Measurements from ENCODE around the gene IL7R. TPM values are rescaled to one million over a fixed set of nuclear protein-coding genes. Genes with fewer than 3 reads are reported as not detected.
A peak's percentile ranks its signal among the peaks of the same experiment; 100 is the strongest.

Gene IL7R
- total and polyA plus RNA-seq, 10 of the 15 experiments (the other 5 are each of a cell fraction or from before 2014, with no cell fraction given) = 0.40 to 21.1 (median 0.85) TPM

DNA sequence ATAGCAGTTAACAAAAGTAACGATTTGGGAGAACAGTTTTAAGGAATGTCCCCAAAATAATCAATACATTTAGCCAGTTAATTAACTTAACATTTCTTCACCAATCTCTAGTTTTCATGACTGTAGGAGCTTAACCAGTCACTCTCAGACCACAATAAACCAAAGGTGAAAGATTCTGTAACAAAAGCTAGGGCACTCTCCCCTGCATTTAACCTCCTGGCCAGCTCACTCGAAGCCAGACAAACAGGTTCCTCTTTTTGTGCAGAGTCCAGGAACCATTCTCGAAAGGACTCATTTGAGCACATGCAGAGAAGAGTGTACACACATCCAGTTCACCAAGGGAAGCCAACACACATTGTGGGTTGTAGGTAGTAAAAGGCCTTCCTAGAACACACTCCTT, 6.5 kb downstream of the IL7R start (continued):
- TF ChIP-seq, protein P1, sequence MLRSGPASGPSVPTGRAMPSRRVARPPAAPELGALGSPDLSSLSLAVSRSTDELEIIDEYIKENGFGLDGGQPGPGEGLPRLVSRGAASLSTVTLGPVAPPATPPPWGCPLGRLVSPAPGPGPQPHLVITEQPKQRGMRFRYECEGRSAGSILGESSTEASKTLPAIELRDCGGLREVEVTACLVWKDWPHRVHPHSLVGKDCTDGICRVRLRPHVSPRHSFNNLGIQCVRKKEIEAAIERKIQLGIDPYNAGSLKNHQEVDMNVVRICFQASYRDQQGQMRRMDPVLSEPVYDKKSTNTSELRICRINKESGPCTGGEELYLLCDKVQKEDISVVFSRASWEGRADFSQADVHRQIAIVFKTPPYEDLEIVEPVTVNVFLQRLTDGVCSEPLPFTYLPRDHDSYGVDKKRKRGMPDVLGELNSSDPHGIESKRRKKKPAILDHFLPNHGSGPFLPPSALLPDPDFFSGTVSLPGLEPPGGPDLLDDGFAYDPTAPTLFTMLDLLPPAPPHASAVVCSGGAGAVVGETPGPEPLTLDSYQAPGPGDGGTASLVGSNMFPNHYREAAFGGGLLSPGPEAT (IDR thresholded peaks at IDR 0.05; ENCODE audit: low read depth) = peak; percentile 36; the same call in 1 of the 2 replicates
- TF ChIP-seq CREM (IDR thresholded peaks at IDR 0.05; ENCODE audit: low read depth) = no peak
- TF ChIP-seq RBBP5 (conservative IDR thresholded peaks at IDR 0.05) = no peak
- TF ChIP-seq NR2F1 (conservative IDR thresholded peaks at IDR 0.05) = peak; percentile 84
- no peak for TF ChIP-seq SMARCA5 (IDR thresholded peaks at IDR 0.05)
- peak; percentile 37; the same call in 1 of the 2 replicates for TF ChIP-seq IKZF1 (conservative IDR thresholded peaks at IDR 0.05)
- TF ChIP-seq ZNF207 (IDR thresholded peaks at IDR 0.05; ENCODE audit: borderline replicate concordance) = no peak
- TF ChIP-seq BCL11A (IDR thresholded peaks at IDR 0.05; ENCODE audit: low read depth, low read length) = 0 out of 2 replicates have a peak, but pooled peaks have one; percentile 12
- TF ChIP-seq, protein P2, sequence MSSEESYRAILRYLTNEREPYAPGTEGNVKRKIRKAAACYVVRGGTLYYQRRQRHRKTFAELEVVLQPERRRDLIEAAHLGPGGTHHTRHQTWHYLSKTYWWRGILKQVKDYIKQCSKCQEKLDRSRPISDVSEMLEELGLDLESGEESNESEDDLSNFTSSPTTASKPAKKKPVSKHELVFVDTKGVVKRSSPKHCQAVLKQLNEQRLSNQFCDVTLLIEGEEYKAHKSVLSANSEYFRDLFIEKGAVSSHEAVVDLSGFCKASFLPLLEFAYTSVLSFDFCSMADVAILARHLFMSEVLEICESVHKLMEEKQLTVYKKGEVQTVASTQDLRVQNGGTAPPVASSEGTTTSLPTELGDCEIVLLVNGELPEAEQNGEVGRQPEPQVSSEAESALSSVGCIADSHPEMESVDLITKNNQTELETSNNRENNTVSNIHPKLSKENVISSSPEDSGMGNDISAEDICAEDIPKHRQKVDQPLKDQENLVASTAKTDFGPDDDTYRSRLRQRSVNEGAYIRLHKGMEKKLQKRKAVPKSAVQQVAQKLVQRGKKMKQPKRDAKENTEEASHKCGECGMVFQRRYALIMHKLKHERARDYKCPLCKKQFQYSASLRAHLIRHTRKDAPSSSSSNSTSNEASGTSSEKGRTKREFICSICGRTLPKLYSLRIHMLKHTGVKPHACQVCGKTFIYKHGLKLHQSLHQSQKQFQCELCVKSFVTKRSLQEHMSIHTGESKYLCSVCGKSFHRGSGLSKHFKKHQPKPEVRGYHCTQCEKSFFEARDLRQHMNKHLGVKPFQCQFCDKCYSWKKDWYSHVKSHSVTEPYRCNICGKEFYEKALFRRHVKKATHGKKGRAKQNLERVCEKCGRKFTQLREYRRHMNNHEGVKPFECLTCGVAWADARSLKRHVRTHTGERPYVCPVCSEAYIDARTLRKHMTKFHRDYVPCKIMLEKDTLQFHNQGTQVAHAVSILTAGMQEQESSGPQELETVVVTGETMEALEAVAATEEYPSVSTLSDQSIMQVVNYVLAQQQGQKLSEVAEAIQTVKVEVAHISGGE (CRISPR knock-in tag; IDR thresholded peaks at IDR 0.05) = no peak
- TF ChIP-seq MXI1 (IDR thresholded peaks at IDR 0.05; ENCODE audit: low read depth, low read length) = no peak
- no peak for TF ChIP-seq TBL1XR1 (IDR thresholded peaks at IDR 0.05; ENCODE audit: low read depth, low read length)
- TF ChIP-seq CREB1 (IDR thresholded peaks at IDR 0.05; ENCODE audit: low read depth) = no peak
- TF ChIP-seq EZH2 (IDR thresholded peaks at IDR 0.05; ENCODE audit: borderline replicate concordance, control insufficient read depth, low read depth, low read length) = no peak
- peak; percentile 25; the same call in 1 of the 2 replicates for TF ChIP-seq SPI1 (IDR thresholded peaks at IDR 0.05; ENCODE audit: borderline replicate concordance, insufficient read depth, low read depth, low read length)
- TF ChIP-seq SREBF2 (IDR thresholded peaks at IDR 0.05; ENCODE audit: low read length) = no peak
- TF ChIP-seq NBN (IDR thresholded peaks at IDR 0.05) = no peak
- no peak for TF ChIP-seq RB1 (IDR thresholded peaks at IDR 0.05; ENCODE audit: borderline replicate concordance)
- peak in 1 of 2 experiments; percentile 52; a peak in 3 of 4 replicates for TF ChIP-seq IKZF2 (IDR thresholded peaks at IDR 0.05)
- TF ChIP-seq, protein P3, sequence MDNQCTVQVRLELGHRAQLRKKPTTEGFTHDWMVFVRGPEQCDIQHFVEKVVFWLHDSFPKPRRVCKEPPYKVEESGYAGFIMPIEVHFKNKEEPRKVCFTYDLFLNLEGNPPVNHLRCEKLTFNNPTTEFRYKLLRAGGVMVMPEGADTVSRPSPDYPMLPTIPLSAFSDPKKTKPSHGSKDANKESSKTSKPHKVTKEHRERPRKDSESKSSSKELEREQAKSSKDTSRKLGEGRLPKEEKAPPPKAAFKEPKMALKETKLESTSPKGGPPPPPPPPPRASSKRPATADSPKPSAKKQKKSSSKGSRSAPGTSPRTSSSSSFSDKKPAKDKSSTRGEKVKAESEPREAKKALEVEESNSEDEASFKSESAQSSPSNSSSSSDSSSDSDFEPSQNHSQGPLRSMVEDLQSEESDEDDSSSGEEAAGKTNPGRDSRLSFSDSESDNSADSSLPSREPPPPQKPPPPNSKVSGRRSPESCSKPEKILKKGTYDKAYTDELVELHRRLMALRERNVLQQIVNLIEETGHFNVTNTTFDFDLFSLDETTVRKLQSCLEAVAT (IDR thresholded peaks at IDR 0.05) = 0 out of 2 replicates have a peak, but pooled peaks have one; percentile 38
- TF ChIP-seq CHD2 (IDR thresholded peaks at IDR 0.05; ENCODE audit: borderline replicate concordance, low read depth, low read length) = no peak

Measured in GM12878 (cell line).